Stimulated activated naive CD8-positive, alpha-beta T cell treated with anti-CD3 and anti-CD28 coated beads, Interleukin-15, Interleukin-2, amounts not matched to agents 100 U/mL and 50 U/mL, for 24 hours (primary cell): ENCODE data around the gene VTI1A.
"Not testable (repeated sequence)": the region's sequence is repeated elsewhere in the genome, so short reads cannot be mapped to it uniquely, and the experiment has no call there.

ENCODE experiments used
- ATAC-seq: fragments of 150-1000 bp; cut with Tn5 transposase; one replicate; pipeline ENCODE4 v1.10.0; 2021
- DNase-seq: peaks from one replicate; pipeline ENCODE4 v3.0.0; 2021

Gene VTI1A

DNA sequence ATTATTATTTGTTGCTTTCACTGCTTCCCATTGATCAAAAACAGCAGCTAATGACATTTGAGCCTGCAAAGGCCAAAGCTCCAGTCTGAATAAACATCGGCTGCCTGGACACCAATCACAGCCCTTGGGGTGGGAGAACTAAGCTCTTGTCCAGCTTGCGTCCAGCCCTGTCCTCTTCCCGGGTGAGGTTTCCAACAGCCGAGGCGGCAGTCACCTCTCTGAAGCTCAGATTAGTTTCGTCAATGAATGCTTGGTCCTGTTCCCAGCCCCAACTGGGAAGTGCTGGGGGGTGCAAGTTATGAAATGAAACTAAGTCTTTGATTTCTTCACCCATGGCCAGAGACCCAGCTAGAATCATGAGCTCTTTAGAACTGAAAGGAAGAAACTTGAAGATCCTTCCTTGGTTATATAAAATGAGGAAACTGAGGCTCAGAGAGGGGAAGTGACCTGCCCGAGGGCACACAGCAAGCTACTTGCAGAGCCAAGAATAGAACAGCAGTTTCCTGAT lies 389.0 kb downstream of the VTI1A start:
- ATAC-seq, result no peak
- DNase-seq, result no peak

DNA sequence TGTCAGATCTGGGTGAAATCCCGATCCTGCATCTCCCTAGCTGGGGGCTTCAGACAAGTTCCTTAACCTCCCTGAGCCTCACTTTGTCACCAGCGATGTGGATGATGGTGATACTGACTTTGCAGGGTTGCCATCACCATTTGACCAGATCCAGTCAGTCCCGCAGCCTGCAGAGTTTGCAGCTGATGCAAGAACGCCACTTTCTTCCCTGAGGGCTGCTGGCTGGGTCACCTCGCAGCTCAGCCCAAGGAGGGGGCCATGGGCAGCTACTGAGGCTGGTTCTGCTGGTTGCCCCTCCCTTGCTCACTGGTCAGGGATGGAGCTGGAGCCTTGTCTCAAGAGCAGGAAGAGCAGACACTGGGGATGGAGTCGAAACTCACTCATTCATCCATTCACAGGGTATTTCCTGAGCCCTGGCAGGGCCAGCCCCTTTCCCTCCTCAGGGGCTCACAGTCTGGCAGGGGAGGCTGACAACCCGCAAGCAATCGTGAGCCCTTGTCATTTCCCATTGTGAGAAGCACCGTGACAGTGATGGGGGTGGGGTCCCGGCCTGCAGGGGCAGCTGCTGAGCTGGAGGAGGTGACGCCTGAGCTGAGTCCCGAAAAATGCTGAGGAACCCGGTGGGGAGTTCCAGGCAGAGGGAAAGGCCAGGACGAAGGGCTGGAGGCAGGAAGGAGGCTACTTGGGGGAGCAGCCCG lies 391.9 kb downstream of the VTI1A start:
- DNase-seq, result no peak
- no peak for ATAC-seq

DNA sequence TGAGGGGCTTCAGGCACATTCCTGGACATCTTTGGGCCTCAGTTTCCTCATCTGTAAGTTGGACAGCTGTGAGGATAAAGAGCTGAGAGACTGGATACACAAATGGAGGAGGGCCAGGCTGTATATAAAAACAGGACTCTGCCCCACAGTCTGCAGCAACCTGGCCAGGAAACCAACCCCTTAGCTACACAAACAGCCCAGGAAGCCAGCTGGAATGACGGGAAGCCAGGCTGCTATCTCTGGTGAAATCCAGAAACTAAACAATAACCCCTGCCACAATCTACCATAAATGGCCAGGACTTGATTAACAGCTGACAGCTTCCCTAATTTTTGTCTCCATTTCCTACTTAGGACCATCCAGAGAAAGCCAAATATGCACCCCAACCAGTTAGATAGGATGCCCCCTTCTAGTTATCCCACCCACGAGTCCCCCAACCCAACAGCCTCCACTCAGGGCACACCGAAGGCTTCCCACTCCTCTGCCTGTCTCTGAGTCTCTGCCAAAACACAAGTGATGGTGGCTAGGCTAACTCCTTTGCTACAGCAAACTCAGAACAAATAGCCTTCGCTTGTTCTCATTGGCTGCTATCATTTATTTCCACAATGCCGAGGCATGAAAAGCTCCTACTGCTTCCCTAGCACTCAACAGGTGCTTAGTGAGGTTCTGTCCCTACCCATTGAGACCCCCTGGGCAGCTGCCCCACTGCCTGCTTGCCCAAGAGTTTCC lies 393.1 kb downstream of the VTI1A start:
- ATAC-seq (no peak), DNase-seq (no peak)

DNA sequence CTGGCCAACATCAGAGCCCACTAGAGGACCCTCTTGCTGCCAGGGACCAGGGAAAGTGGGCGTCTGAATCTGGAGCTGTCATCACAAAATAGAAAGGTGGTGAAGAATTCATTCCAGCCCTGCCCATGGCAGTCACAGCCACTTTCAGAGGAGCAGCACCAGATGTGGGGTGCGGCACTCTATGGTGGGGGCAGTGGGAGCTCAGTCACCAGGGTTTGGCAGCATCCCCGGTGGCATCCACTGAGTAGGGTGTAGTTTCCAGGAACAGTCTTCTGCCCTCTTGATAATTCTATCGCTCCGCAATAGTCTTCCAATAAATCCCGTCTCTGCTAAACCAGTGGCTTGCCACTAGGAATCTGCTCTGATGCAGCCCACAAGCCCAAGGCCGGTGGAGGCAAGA lies 394.5 kb downstream of the VTI1A start:
- ATAC-seq (no peak), DNase-seq (no peak)

DNA sequence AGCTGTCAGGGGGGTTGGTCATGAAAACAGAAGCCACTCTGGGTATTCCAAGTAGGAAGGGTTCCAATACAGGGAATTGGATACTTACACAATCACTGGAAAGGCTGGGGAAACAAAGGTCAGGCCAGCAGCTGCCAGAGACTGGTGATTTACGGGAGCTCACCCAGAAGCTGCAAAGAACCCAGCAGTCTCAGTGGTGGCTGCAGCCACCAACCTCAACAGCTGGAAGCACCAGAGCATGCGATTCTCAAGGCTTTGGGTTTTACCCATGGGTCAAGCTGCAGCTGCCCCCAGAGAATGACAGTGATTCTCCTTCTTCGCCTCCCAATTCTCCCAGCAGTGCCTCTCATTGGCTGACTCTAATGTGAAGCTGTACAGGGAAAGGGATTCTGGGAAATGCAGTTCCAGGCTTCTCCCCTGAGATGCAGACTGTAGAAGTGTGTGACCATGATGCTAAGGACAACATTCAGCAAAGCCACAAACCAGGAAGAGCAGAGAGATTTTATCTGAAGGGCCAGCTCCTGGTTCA lies 395.9 kb downstream of the VTI1A start:
- DNase-seq, result no peak
- ATAC-seq, result no peak

DNA sequence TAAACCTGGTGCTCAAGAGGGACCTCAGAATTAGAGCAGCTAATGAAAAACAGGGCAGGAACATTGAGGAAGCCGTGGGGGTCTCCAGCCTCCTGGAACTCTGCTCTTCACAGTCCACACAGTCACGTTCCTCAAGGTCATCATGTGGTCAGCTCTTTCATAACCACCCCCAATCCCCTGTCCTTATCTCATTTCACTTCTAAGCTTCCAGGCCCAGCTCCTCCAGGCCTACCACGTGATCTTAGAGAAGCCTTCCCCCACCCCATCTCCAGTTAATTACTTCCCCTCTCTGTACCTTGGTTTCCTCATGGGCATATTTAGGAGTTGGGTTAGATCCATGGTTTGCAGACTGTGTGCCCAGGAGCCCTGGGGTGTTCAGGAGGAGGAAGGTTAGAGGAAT lies 396.6 kb downstream of the VTI1A start:
- no peak for ATAC-seq
- DNase-seq, result no peak

DNA sequence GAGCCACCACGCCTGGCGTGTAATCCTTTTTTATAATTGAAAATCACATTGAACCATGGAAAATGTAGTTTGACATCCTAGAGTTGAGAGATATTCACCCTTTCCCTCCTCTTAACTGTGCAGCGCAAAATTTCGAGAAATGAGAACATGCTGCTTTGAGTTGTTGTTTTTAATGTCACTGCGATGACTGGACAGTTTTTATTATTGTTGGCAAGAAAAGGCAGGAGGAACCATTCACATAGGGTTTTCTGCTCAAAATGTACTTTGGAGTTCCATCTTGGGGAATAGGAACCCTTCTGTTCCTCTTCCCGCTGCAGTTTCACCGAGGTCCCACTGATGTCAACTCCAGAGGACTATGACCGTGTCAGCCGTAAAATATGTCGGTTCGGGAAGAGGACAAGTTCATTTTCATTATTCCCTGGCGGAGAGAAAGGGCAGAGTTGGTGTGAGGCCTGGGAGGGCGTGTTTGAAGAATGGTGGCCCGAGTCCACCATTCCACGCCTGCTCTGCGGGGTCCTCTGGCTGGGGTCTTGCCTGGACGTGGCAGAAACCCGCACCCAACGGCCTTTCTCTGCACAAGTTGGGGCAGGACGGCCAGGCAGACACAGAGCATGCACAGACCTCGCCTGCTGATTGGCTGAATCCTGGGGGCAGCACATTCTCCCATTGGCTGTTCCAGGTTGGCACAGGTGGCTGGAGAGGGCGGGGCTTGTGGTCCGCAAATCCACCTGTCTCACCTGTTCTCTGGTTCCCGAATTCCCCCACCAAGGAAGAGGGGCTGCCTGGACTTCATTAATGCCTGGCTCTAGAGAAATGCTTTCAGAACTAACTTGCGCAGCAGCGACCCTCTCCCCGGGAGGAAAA lies 397.9 kb downstream of the VTI1A start:
- ATAC-seq, result no peak
- DNase-seq, result no peak

DNA sequence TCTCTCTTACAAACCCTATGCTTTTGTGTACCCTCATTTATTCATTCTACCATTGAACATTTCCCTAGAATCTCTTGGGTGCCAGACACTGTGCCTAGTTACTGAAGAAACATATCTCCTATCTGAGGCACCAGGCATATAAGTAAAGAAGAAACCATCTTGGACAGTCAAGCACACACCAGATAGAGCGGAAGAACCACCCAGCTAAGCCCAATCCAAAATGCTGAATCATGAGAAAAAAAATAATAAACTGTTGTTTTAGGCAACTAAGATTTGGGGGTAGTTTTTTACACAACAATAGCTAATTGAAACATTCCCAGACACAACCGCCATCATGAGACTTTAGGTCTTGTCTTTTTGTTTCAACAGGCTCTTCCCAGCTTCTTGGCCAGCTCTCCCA lies 400.8 kb downstream of the VTI1A start:
- DNase-seq, result no peak
- no peak for ATAC-seq

DNA sequence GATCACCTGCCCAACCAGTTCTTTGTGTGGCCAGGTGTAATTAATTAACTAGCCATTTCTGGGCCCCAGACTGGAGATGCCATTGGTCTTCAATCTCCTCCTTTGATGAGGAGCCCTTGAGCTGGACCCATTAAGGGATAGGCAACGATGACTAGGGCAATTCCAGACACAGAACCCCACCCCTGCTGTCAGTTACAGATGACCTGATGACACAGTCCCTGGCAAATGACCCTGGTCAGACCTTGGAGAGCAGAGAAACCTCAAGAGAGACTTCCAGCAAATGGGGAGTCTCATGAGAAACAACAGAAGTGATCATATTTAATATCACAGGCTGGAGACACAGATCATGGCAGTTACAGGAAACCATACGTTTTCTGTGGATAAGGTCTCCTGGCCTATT lies 401.2 kb downstream of the VTI1A start:
- no peak for ATAC-seq
- no peak for DNase-seq

DNA sequence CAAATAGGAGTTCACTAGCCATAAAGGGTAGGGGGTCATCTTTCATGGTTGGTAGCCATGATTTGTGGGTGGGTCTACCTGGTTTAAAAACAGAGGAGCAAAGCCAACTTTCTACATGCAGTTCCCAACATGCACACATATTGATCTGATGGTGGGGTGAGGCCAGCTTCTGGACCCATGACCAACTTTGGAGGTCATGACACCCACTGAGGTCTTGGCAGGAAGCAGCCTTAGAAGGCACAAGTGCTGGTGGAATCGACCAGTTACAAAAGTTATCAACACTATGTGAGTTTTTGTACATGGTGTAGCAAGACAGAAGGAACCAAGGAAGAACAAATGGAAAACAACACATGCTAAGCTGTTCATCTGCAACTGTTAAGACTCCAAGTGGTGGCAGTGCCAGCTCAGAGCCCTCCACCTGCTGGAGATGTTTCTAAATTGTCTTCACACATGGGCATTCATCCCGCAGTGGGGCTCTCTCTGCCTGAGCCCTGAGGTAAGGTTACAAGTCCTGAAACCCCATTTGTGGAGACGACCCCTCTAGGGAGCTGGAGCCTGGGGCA lies 401.9 kb downstream of the VTI1A start:
- DNase-seq, result no peak
- ATAC-seq, result no peak

DNA sequence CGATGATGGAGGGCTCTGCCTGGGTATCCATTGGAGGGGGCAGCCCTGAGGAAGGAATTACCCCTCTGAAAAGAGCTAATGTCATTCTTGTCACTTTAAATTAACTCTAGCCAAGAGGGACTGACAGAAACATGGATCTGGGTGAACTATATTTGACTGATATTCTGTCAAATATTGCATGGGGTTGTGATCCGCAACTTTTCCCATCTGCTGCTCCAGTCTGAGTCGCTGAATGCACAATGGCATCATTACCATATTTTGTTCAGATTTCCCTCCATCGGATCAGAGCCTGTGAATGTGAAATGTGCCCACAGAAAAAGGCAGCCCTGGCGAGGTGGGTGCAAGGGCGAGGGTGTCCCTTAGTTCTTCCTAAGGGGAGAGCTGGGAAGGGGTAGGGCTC lies 402.5 kb downstream of the VTI1A start:
- ATAC-seq, result no peak

DNA sequence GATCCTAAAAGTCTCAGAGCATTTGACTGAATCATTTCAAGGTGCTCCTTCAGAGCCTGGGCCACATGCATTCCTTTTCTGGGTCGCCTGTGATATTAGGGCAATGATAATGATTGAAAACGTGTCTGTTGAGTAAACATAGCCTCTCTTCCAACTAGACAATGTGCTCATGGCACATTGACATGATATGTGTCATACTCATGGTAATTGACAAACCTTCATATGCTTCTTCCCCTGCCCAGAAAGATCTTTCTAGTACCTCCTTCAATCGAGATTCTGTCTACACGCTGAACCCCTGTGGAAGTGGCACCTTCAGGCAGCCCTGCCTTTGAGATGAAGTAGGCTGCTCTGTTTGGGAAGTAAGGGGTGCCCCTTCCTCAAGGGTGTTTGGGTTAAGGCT lies 404.2 kb downstream of the VTI1A start:
- DNase-seq (no peak), ATAC-seq (no peak)

More for the DNA sequence above, 402.5 kb downstream of the VTI1A start:
- DNase-seq, result no peak

DNA sequence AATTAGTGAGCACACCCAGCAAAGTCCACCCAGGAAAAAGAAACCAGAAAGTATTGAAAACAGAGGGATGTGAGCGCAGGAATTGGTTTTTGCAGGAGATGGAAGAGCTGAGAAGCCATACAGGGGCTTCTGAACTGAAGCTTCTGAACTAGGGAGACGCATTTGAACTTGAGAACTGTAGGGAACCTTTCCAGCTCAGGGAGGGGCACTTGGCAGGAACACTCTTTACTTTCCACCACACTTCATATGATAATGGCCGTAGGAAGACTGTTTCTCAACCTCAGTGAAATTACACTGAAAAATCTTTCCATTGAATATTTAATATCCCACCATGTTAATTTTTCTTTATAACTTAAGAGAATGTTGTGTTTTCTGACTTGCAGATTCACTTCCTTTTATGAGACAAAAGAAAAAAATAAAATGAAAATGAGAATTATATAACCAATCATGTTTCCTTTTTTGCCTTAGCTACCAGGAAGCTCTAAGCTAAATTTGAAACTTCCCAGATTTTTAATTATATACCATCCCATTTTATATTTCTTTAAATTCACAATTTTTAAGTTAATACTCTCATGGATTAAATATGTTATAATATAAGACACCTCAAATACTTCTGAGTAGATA lies 404.7 kb downstream of the VTI1A start:
- DNase-seq (no peak), ATAC-seq (no peak)

DNA sequence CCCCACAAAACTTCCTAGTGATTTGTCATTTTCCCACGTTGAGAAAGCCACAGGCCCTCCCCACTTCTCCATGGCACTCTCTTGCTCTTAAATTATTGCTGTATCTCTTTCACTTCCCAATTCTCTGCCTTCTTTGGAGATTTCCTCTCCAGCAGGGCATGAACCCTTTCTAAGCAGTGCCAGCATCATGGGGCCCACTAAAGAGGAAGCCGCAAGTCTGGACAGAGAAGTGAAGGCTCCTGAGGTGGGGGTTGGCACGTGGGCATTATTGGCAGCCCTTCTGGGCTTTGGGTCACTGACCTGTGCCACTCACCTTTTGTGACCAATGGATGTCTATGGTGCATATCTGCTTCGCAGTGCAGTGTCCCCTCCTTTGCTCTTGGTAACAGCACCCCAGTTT lies 405.3 kb downstream of the VTI1A start:
- ATAC-seq (no peak), DNase-seq (no peak)

DNA sequence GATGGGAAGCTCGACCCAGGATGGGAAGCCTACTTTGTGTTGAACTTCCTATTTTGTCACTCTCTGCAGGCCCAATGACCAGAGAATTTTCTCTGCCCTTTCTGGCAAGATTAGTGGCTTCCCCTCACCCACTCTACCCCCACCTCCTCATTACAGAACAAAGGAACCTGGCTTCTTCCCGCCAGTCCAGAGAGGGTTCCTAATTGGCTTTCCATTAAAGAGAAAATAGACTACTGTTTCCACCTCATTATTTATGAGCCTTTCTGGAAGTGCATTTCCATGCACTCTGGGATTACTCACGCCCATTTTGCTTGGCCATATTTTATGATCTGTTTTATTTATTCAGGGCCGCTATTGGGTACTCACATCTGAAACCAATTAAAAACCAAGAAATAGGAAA lies 408.1 kb downstream of the VTI1A start:
- DNase-seq (no peak), ATAC-seq (no peak)

DNA sequence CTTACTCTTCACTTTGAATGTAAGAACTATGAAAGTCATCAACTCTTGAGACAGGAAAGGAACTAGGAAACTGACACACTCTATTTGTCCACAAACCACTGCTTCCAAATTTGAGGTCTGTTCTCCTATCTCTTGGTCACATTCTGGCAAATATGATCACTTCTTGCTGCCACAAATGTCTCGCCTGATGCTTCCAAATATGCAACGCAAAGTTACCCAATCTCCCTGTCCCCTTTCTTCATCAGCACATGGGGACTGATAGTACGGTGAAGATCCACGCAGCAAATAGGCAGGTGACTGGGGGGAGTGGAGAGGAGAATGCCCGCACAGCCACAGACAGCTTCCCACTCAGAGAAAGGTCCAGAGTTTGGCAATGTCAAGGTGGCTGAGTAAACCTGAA lies 410.5 kb downstream of the VTI1A start:
- DNase-seq, result no peak

DNA sequence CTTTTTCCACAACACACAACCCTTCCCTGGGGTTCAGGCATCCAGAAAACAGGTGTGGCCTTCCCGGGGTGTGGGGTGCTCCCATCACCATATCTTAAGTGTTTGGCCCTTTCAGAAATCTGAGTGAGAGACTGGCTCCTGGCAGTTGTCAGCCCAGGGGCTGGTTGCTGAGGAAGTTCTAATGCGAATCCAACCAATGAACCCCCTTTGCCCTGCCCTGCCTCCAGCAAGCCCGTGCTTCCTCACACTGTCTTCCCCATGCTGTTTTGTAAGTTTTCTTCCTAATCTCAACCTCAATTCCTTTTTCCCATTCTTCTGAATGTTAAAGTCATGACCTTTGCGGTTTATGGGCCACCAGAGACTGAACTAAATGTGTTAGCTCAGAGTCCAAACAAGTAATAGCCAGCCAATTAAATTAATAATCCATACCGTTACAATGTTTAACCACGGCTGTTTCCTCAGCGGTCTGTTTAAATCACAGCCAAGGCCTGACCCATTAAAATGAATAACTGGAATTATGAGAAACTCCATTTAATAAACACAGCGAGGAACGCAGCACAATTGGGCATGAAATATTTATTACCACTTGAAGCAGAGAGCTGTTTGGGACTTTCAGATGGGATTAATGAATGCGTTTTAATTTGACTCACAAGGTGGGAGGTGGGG lies 412.1 kb downstream of the VTI1A start:
- DNase-seq, result no peak

More for the DNA sequence above, 410.5 kb downstream of the VTI1A start:
- no peak for ATAC-seq

DNA sequence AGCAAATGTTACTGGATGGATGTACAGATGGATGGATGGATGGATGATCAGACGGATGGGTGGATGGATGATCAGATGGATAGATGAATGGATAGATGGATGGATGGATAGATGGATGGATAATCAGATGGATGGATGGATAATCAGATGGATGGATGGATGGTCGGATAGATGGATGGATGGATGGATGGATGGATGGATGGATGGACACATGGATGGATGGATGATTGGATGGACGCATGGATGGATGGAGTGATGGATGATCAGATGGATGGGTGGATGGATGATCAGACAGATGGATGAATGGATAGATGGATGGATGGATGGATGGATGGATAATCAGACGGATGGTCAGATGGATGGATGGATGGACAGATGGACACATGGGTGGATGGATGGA lies 412.8 kb downstream of the VTI1A start:
- no peak for DNase-seq
- ATAC-seq, result no peak

More for the DNA sequence above, 412.1 kb downstream of the VTI1A start:
- no peak for ATAC-seq

DNA sequence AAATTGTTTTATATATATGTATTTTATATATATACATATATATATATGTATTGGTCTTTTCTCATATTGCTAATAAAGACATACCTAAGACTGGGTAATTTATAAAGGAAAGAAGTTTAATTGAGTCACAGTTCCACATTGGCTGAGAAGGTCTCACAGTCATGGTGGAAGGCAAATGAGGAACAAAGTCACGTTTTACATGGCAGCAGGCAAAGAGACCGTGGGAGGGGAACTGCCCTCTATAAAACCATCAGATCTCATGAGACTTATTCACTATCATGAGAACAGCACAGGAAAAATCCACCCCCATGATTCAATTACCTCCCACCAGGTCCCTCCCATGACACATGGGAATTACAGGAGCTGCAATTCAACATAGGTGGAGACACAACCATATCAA lies 416.4 kb downstream of the VTI1A start:
- not testable (repeated sequence) for ATAC-seq, DNase-seq
